HG03196 (cell line): ENCODE results near the gene YLPM1.
"Not testable (repeated sequence)": the region's sequence is repeated elsewhere in the genome, so short reads cannot be mapped to it uniquely, and the experiment has no call there.

Experiments
- ATAC-seq: cut with Tn5 transposase; IDR thresholded peaks from one replicate; pipeline ENCODE4 v1.9.1; 2021; ENCODE audit not compliant: unreplicated experiment

YLPM1 gene

GRCh38 chr14:74762917-74763802 is at the start of gene YLPM1:
Gene YLPM1 (plus strand): TSS chr14:74763316. CDS start chr14:74763490, 174 bp downstream.
- peak; percentile 90 for ATAC-seq

- peak; percentile 10 for ATAC-seq
These were observed 49.8 kb upstream of the YLPM1 start for GRCh38 chr14:74713395-74713735.

GRCh38 chr14:74720526-74720925 is 42.6 kb upstream of the YLPM1 start:
- ATAC-seq: no peak

- no peak for ATAC-seq
These were observed 40.0 kb upstream of the YLPM1 start for GRCh38 chr14:74723134-74723533.

GRCh38 chr14:74732387-74732786 is 30.7 kb upstream of the YLPM1 start:
- no peak for ATAC-seq

- ATAC-seq: no peak
These were observed 29.9 kb upstream of the YLPM1 start for GRCh38 chr14:74733221-74733620.

- no peak for ATAC-seq
These were observed 28.0 kb upstream of the YLPM1 start for GRCh38 chr14:74735125-74735524.

- no peak for ATAC-seq
These were observed 25.3 kb upstream of the YLPM1 start for GRCh38 chr14:74737753-74738325.

GRCh38 chr14:74739293-74740030 is 23.7 kb upstream of the YLPM1 start:
- no peak for ATAC-seq

- no peak for ATAC-seq
These were observed 15.9 kb upstream of the YLPM1 start for GRCh38 chr14:74747237-74747636.

- no peak for ATAC-seq
These were observed 9.0 kb upstream of the YLPM1 start for GRCh38 chr14:74754157-74754556.

- ATAC-seq: no peak
These were observed 8.2 kb upstream of the YLPM1 start for GRCh38 chr14:74754899-74755298.

- ATAC-seq: no peak
These were observed 6.8 kb upstream of the YLPM1 start for GRCh38 chr14:74756326-74756725.

GRCh38 chr14:74758505-74758904 is 4.6 kb upstream of the YLPM1 start:
- ATAC-seq: not testable (repeated sequence)

- ATAC-seq: no peak
These were observed 851 bp downstream of the YLPM1 start for GRCh38 chr14:74763803-74764531.

GRCh38 chr14:74765721-74766120 is 2.6 kb downstream of the YLPM1 start:
- ATAC-seq: no peak

GRCh38 chr14:74771399-74771798 is 8.3 kb downstream of the YLPM1 start:
- no peak for ATAC-seq

- ATAC-seq: no peak
These were observed 21.5 kb downstream of the YLPM1 start for GRCh38 chr14:74784634-74785033.

GRCh38 chr14:74785056-74785613 is 22.0 kb downstream of the YLPM1 start:
- ATAC-seq: no peak

- ATAC-seq: no peak
These were observed 23.7 kb downstream of the YLPM1 start for GRCh38 chr14:74786796-74787315.
